KOPT-K1 (cell line): ENCODE results near the gene MRPL43.

Source experiments
- H3K27ac ChIP-seq: fragments of 200-600 bp; sonication (generic); 2 replicates; pipeline ENCODE4 v1.5.1; 2016; ENCODE audit warnings: antibody characterized with exemption, mild to moderate bottlenecking, low read depth, low read length; ENCODE audit not compliant: poor library complexity, severe bottlenecking
- H3K36me3 ChIP-seq: fragments of 200-600 bp; sonication (generic); 2 replicates; pipeline ENCODE4 v1.5.1; 2017; ENCODE audit warnings: antibody characterized with exemption, mild to moderate bottlenecking, low read length, moderate library complexity; ENCODE audit not compliant: insufficient read depth
- H3K9me3 ChIP-seq: fragments of 200-600 bp; sonication (generic); 2 replicates; pipeline ENCODE4 v1.5.1; 2017; ENCODE audit warnings: antibody characterized with exemption, low read length, mild to moderate bottlenecking; ENCODE audit not compliant: insufficient read depth, poor library complexity, severe bottlenecking

The MRPL43 gene

GRCh38 chr10:100972115-100972903 lies 15.0 kb downstream of the MRPL43 start:
- H3K36me3 ChIP-seq, result 0 out of 2 replicates have a peak, but pooled peaks cover 2% of the 10 kb centered on the region
- H3K27ac ChIP-seq, result no peak overlapping the region
- no peaks in the 10 kb centered on the region for H3K9me3 ChIP-seq

DNA sequence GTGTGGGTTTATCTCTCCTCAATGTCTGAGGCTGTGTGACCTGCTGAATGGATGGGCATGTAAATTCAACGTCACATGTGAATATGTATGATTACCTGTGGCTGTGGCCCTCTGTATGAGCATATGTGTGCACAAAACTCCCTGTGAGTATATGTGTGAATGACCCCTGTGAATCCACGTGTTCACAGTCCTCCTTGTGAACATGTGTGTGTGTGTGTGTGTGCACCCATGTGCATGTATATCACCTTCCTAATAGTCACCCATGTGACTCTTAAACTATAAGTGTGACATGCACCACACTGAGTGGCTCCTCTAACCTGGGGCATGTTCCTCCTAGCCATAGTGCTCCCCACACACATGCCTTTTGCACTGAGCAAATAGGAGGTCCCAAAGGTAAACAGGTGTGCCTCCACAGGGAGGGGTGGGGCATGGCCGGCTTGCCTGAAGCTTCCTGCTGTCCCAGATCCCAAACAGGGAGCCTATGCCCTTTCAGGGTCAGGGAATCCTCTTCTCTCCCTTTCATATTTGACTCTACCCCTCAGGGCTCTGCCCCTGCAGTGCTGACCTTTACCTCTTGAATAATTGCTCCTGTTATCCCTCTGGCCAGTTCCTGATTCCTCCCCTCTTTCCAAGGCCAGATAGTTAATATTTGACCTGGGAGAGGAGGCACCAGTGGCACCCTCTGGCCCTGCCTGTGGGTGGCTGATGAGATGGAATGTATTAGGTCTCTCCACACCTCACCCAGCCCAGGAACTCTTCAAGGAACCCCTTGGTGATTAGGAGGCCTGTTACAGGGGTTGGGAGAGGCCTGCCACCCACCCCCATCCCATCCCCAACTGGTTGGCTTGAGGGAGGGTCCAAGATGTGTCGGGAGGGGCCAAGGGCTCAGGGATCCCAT lies 16.1 kb downstream of the MRPL43 start:
- H3K27ac ChIP-seq, result no peak overlapping the region
- H3K36me3 ChIP-seq, result peaks cover 13% of the 10 kb centered on the region
- H3K9me3 ChIP-seq, result no peaks in the 10 kb centered on the region

DNA sequence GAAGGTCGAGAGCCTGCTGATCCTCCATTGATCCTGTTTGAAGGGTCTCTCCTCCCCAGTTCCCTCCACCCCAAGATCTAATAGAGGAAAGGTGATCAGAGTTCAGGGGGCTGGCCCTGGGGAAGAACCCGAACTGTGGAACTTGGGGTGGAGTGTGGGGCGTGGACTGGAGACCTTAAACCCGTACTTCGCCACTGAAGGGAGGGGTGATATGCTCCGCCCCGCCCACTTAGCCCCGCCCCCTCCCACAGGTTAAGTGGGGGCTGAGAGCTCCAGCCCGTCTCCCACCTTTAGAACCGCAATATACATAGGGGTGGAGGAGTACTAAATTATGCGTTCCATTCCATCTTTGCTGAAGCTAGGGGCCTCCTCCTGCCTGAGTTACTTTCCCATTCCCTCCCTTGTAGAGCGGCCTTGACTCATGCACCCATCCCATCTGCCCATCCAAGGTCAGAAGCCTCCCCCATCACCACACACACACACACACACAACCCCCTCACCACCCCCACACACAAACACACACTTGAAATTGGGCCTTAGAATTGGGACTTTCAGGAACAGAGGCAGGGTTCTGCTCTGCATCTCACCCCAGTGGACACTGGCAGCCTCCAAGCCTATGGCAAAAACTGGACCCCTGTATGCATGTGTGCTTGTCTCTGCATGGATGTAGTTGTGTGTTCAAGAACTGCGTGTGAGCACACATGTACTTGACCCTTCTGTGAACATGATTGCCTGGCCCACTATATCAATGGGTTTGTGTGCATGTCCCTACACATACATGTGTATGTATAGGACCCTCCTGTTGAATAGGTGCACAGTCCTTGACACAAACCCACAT lies 17.0 kb downstream of the MRPL43 start:
- Histone ChIP-seq H3K36me3 (peaks cover 22% of the 10 kb centered on the region), H3K9me3 (no peaks in the 10 kb centered on the region), H3K27ac (no peak overlapping the region)

DNA sequence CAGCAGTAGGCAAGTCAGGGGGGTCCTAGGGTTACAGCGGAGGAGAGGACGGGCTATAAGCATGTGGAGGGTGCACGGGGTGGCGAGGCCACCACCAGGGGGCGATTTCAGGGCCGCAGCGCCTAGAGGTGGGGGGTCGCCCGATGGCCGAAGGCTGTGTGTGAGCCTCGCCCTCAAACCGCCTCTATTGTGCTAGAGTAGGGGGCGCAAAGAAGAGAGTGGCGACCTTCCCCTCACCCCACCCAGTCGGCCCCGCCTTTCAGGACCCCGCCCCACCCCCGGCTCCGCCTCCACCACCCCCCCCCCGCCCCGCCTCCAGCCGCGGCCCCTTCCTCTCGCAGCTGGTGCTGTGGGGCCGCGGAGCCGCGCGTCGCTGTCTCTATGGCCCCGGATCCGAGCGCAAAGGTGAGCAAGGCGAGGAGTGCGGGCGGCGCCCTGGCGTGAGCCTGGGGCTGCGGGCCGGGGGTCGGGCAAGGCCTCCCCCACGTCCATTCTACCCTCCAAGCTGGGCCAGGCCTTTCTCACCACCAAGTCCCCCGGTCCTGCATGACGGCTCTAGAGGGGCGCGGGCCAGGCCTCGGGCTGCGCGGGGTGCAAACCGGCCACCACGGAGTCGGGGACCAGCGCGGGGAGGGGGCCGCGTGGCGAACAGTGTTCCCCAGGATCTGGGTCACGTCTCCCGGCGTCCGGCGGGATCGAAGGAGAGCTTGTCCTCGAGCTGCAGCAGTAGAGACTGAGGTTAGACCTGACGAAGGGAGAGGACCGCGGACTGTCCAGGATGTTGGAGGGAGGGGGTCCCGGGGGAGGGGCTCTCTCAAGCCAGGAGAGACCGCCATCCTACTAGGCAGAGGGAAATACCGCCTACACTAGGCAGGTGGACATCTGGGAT lies 17.9 kb downstream of the MRPL43 start, which contains the start of gene SEMA4G:
Gene SEMA4G (plus strand): TSS at position 318 of the 889 bp plus-strand sequence. CDS start 3,409 bp downstream, outside the sequence.
- peaks cover 29% of the 10 kb centered on the region for H3K36me3 ChIP-seq
- H3K27ac ChIP-seq, result no peak within 1 kb of the TSS
- H3K9me3 ChIP-seq, result no peaks in the 10 kb centered on the region

GRCh38 chr10:100968863-100969186 lies 18.5 kb downstream of the MRPL43 start:
- Histone ChIP-seq H3K36me3 (peaks cover 35% of the 10 kb centered on the region), H3K27ac (no peak overlapping the region), H3K9me3 (no peaks in the 10 kb centered on the region)

- peaks cover 42% of the 10 kb centered on the region for H3K36me3 ChIP-seq
- no peaks in the 10 kb centered on the region for H3K9me3 ChIP-seq
- H3K27ac ChIP-seq, result no peak overlapping the region
Measured at GRCh38 chr10:100968062-100968736, 19.1 kb downstream of the MRPL43 start.

GRCh38 chr10:100967332-100967731 lies 20.0 kb downstream of the MRPL43 start:
- Histone ChIP-seq H3K27ac (no peak overlapping the region), H3K36me3 (peaks cover 50% of the 10 kb centered on the region), H3K9me3 (no peaks in the 10 kb centered on the region)

- H3K36me3 ChIP-seq, result peaks cover 55% of the 10 kb centered on the region
Measured at GRCh38 chr10:100966887-100967286, 20.4 kb downstream of the MRPL43 start.

GRCh38 chr10:100965820-100966219 lies 21.5 kb downstream of the MRPL43 start:
- no peak overlapping the region for H3K27ac ChIP-seq
- no peaks in the 10 kb centered on the region for H3K9me3 ChIP-seq
- H3K36me3 ChIP-seq, result peaks cover 65% of the 10 kb centered on the region

More at GRCh38 chr10:100966887-100967286, 20.4 kb downstream of the MRPL43 start:
- H3K9me3 ChIP-seq, result no peaks in the 10 kb centered on the region
- H3K27ac ChIP-seq, result no peak overlapping the region

DNA sequence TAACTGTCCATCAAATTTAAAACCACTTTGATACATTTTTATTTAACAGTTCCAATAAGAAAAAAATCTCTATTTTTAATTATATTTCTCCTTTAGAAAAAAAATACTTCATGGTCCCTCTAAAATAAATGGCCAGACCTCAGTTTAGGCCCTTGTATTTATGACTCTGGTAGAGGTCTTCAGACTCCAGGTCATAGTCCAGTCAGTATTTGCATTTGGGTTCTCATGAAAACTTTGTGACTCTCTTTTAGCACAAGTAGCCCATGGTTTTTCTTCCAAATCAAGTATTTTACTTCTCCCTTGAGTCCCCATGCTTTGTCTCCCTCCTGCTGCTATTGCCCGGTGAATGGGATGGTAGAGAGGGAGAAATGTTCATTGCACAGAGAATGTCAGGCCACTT lies 23.5 kb downstream of the MRPL43 start:
- no peaks in the 10 kb centered on the region for H3K9me3 ChIP-seq
- peaks cover 85% of the 10 kb centered on the region for H3K36me3 ChIP-seq
- H3K27ac ChIP-seq, result no peak overlapping the region

GRCh38 chr10:100962351-100963080 lies 24.8 kb downstream of the MRPL43 start:
- Histone ChIP-seq H3K36me3 (peaks cover 97% of the 10 kb centered on the region), H3K27ac (no peak overlapping the region), H3K9me3 (no peaks in the 10 kb centered on the region)

- Histone ChIP-seq H3K9me3 (no peaks in the 10 kb centered on the region), H3K27ac (no peak overlapping the region), H3K36me3 (peaks cover 97% of the 10 kb centered on the region)
Measured at GRCh38 chr10:100960251-100960650, 27.0 kb downstream of the MRPL43 start.

DNA sequence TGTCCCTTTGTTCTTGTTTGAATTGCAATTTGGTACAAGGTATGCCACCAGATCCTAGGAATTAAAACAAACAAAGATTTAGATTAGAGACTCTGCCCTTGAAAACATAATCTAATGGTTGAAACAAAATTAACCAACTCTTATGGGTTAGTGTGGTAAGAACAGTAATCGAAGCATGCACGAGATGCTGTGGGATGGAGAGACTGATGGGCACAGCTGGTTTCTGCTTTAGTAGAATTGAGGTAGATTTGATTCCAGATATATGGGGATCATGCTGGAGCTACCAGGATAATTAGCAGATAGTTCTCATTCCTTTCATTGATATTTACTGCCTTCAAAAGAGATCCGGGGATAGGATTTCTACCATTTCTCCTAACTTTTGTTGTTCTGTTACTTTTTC lies 38.4 kb downstream of the MRPL43 start:
- no peak overlapping the region for H3K27ac ChIP-seq

More for the DNA sequence above, 38.4 kb downstream of the MRPL43 start:
- Histone ChIP-seq H3K9me3 (no peaks in the 10 kb centered on the region), H3K36me3 (peaks cover 97% of the 10 kb centered on the region)
